Kidney (tissue), 14 donors: ENCODE data around the gene VCL. TPM values are rescaled to one million over a fixed set of nuclear protein-coding genes. Genes with fewer than 3 reads are reported as not detected.

Experiments
- DNase-seq, 5 donors: peaks; one replicate each; pipeline ENCODE4 v3.0.0-alpha.2; 2013 to 2020
- FAIRE-seq: peaks from 2 replicates; lab custom pipeline; 2012; peaks lifted over from hg19 to GRCh38; lab: Jason Lieb, UNC
- H3K27ac ChIP-seq, 2 donors: one replicate each; pipeline ENCODE4 v1.7.0; 2013; ENCODE audit warnings: low read depth in 2 of 2, low read length in 2 of 2, inconsistent platforms in 1 of 2
- H3K27me3 ChIP-seq: one replicate; pipeline ENCODE4 v1.7.1; 2013; ENCODE audit warnings: low read length, inconsistent platforms; ENCODE audit not compliant: control insufficient read depth, insufficient read depth
- H3K36me3 ChIP-seq, 3 donors: one replicate each; pipeline versions ENCODE4 v1.7.0 to v1.7.1; 2013; ENCODE audit warnings: low read length in 3 of 3, control low read depth in 1 of 3, inconsistent platforms in 1 of 3; ENCODE audit not compliant: insufficient read depth in 3 of 3, control insufficient read depth in 2 of 3
- H3K4me1 ChIP-seq, 3 donors: one replicate each; pipeline versions ENCODE4 v1.7.0 to v1.7.1; 2013; ENCODE audit warnings: low read length in 3 of 3, inconsistent platforms in 1 of 3, low read depth in 1 of 3; ENCODE audit not compliant: control insufficient read depth in 2 of 3, insufficient read depth in 2 of 3
- H3K4me3 ChIP-seq, 3 donors: one replicate each; pipeline versions ENCODE4 v1.7.0 to v1.8.1; 2013; ENCODE audit warnings: low read length in 3 of 3, control low read depth in 1 of 3, inconsistent platforms in 1 of 3
- H3K9ac ChIP-seq, 3 donors: one replicate each; pipeline versions ENCODE4 v1.7.0 to v1.7.1; 2013; ENCODE audit warnings: low read length in 3 of 3, control low read depth in 1 of 3, inconsistent platforms in 1 of 3
- H3K9me3 ChIP-seq, 3 donors: one replicate each; pipeline versions ENCODE4 v1.7.0 to v1.7.1; 2013; ENCODE audit warnings: low read length in 3 of 3, control low read depth in 1 of 3, inconsistent platforms in 1 of 3; ENCODE audit not compliant: control insufficient read depth in 2 of 3, insufficient read depth in 1 of 3
- CTCF ChIP-seq: IDR thresholded peaks from 3 replicates; pipeline ENCODE4 v1.5.1; 2012; ENCODE audit warnings: mild to moderate bottlenecking, moderate library complexity, borderline replicate concordance; ENCODE audit not compliant: insufficient read depth; ENCODE audit errors: extremely low read depth
- intact Hi-C: fragments of 100-400 bp; cut with DNase I; formaldehyde crosslinking; loops from one replicate; pipeline ENCODE4 v1.11.1; 2022
- polyA plus RNA-seq: library from polyadenylated mRNA; stranded (reverse); fragments of 350-450 nt; fragmentation: Illumina TruSeq; extraction: RNeasy Lipid Tissue Mini Kit (QIAGEN cat#74804); gene quantifications from one replicate; pipeline ENCODE4 v1.2.3, GENCODE V29; 2014; ENCODE audit warnings: low read depth, low replicate concordance; ENCODE audit not compliant: insufficient read depth
- total RNA-seq: library from RNA; stranded (reverse); fragmentation: NEBNext Ultra II Directional; extraction: Animal tissue kit (Norgen Biotek cat#: 25700); gene quantifications from one replicate; pipeline ENCODE4 v1.2.1, GENCODE V29; 2021
- donor health status: control.
- donor health status: control.
- donor health status: control.
- donor health status: control.
- donor health status: control.
- donor health status: DM: yes; HTN: yes; CAD: no.
- donor health status: Normal renal cell carcinoma (clear cell type).

The VCL gene
- total and polyA plus RNA-seq, 2 donors from 2014 or later, result 23.8 to 167 TPM

- no peak for FAIRE-seq
- Histone ChIP-seq H3K9ac (no peak overlapping the region), H3K4me3 (no peak overlapping the region), H3K9me3 (no peaks in the 10 kb centered on the region), H3K27ac (no peak overlapping the region), H3K27me3 (no peaks in the 10 kb centered on the region), H3K4me1 (peaks cover 2 to 4% (median 3%) of the 10 kb centered on the region in 3 donors), H3K36me3 (no peaks in the 10 kb centered on the region)
- DNase-seq, result no peak
- intact Hi-C loops, result no loop called here
- no peak for TF ChIP-seq CTCF
Measured at GRCh38 chr10:74025380-74025978, 27.6 kb downstream of the VCL start.

- intact Hi-C loops, result no loop called here
- Histone ChIP-seq H3K9ac (no peak overlapping the region), H3K27ac (no peak overlapping the region), H3K27me3 (no peaks in the 10 kb centered on the region), H3K9me3 (no peaks in the 10 kb centered on the region), H3K4me3 (no peak overlapping the region), H3K4me1 (peaks cover 3 to 7% (median 4%) of the 10 kb centered on the region in 3 donors), H3K36me3 (no peaks in the 10 kb centered on the region)
- no peak for DNase-seq
- TF ChIP-seq CTCF, result no peak
- no peak for FAIRE-seq
Measured at GRCh38 chr10:74026428-74027015, 28.6 kb downstream of the VCL start.

- intact Hi-C loops, result no loop called here
- Histone ChIP-seq H3K27ac (no peak overlapping the region), H3K9me3 (no peaks in the 10 kb centered on the region), H3K4me1 (peaks cover 3 to 7% (median 4%) of the 10 kb centered on the region in 3 donors), H3K36me3 (no peaks in the 10 kb centered on the region), H3K4me3 (no peak overlapping the region), H3K27me3 (no peaks in the 10 kb centered on the region), H3K9ac (no peak overlapping the region)
- DNase-seq (no peak), FAIRE-seq (no peak)
- no peak for TF ChIP-seq CTCF
Measured at GRCh38 chr10:74027702-74028101, 29.8 kb downstream of the VCL start.
